ENCODE measurements around the gene CASQ1.

Gene CASQ1

DNA sequence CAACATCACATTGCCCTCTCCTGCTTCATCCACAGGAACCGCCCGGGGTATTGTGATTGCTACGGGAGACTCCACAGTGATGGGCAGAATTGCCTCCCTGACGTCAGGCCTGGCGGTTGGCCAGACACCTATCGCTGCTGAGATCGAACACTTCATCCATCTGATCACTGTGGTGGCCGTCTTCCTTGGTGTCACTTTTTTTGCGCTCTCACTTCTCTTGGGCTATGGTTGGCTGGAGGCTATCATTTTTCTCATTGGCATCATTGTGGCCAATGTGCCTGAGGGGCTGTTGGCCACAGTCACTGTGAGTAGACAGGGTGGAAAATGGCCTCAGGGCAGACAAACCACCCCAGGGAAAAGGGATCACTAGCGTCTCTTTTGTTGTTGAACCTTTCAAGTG is 26.3 kb upstream of the CASQ1 start:
- no peak for TF ChIP-seq FOXP2 (optimal IDR thresholded peaks at IDR 0.05; ENCODE audit: control extremely low read depth, extremely low read length, insufficient read depth)
- TF ChIP-seq EZH2 (IDR thresholded peaks at IDR 0.05), result no peak
- TF ChIP-seq POLR2AphosphoS5 (IDR thresholded peaks at IDR 0.05; ENCODE audit: borderline replicate concordance, low read depth, low read length), result no peak
- H3K9me3 ChIP-seq (ENCODE audit: low read depth, low read length), result no peaks in the 10 kb centered on the region
- no peak overlapping the region for H3K9ac ChIP-seq (ENCODE audit: insufficient read length)
- H3K27ac ChIP-seq, result no peak overlapping the region
- no peak for DNase-seq (ENCODE audit: low read depth, low spot score)
- H3K4me3 ChIP-seq, result no peak overlapping the region
- no peaks in the 10 kb centered on the region for H3K36me3 ChIP-seq (ENCODE audit: insufficient read depth, low read length)

DNA sequence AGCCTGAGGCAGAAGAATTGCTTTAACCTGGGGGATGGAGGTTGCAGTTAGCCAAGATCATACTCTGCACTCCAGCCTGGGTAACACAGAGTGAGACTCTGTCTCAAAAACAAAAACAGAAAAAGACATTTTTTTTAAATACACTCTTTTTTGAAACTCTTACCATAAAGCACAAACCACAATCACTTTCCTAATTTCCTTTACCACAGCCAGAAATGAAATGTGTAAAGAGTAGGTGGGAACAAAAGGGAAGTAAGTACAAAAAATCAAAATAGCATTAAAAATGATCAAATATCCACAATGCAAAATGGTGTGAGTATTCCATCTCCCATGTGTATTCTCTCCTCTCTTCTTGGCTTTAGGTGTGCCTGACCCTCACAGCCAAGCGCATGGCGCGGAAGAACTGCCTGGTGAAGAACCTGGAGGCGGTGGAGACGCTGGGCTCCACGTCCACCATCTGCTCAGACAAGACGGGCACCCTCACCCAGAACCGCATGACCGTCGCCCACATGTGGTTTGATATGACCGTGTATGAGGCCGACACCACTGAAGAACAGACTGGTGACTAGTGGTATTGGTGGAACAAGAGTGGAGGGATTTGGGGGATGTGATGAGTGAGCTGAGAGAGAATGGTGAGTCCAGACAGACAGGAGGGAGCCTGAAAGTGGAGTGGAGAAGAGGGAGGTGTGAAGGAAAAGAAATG is 24.1 kb upstream of the CASQ1 start:
- H3K27ac ChIP-seq, result no peak overlapping the region
- no peak overlapping the region for H3K4me3 ChIP-seq
- TF ChIP-seq POLR2AphosphoS5 (IDR thresholded peaks at IDR 0.05; ENCODE audit: borderline replicate concordance, low read depth, low read length) (no peak), EZH2 (IDR thresholded peaks at IDR 0.05) (no peak), FOXP2 (optimal IDR thresholded peaks at IDR 0.05; ENCODE audit: control extremely low read depth, extremely low read length, insufficient read depth) (no peak)
- no peak for DNase-seq (ENCODE audit: low read depth, low spot score)
- H3K36me3 ChIP-seq (ENCODE audit: insufficient read depth, low read length), result no peaks in the 10 kb centered on the region
- no peaks in the 10 kb centered on the region for H3K9me3 ChIP-seq (ENCODE audit: low read depth, low read length)
- H3K9ac ChIP-seq (ENCODE audit: insufficient read length), result no peak overlapping the region

DNA sequence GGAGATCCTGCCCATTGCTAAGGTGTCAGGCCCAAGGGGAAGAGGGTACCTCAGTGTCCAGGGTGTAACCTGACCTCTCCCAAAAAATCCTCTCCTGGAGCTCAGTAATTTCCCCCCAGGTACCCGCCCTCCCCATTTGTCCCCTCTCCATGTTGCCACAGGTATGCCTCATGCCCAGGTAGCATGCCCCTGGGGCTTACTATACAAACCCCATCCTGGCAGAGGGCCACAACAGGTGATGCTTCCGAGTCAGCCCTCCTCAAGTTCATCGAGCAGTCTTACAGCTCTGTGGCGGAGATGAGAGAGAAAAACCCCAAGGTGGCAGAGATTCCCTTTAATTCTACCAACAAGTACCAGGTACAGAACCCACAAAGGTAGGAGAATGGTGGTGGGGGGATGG is 23.3 kb upstream of the CASQ1 start:
- Histone ChIP-seq H3K27ac (no peak overlapping the region), H3K4me3 (no peak overlapping the region), H3K9me3 (ENCODE audit: low read depth, low read length) (no peaks in the 10 kb centered on the region), H3K9ac (ENCODE audit: insufficient read length) (no peak overlapping the region), H3K36me3 (ENCODE audit: insufficient read depth, low read length) (no peaks in the 10 kb centered on the region)
- TF ChIP-seq EZH2 (IDR thresholded peaks at IDR 0.05), result no peak
- DNase-seq (ENCODE audit: low read depth, low spot score), result no peak

DNA sequence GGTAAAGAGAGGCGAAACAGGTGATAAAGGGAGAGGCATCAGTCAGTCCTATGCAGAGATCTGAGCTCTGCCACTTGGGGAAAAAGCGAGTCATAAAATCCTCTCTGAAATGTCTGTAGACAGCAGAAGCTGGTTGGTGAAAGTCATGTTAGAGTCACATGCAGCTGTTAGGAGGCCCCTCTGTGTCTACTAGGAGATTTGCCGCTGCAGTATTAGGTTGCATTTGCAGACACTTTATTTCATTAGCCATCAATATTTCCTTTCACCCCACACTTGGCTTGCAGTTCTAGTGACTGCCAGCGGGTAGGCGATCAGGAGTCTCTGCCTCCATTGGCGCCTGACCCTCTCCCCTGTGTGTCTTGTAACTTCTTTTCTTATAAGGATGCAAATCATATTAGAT is 22.8 kb upstream of the CASQ1 start:
- Histone ChIP-seq H3K27ac (no peak overlapping the region), H3K9ac (ENCODE audit: insufficient read length) (no peak overlapping the region), H3K4me3 (no peak overlapping the region), H3K9me3 (ENCODE audit: low read depth, low read length) (no peaks in the 10 kb centered on the region), H3K36me3 (ENCODE audit: insufficient read depth, low read length) (no peaks in the 10 kb centered on the region)
- no peak for DNase-seq (ENCODE audit: low read depth, low spot score)
- no peak for TF ChIP-seq EZH2 (IDR thresholded peaks at IDR 0.05)
- no peak for TF ChIP-seq POLR2AphosphoS5 (IDR thresholded peaks at IDR 0.05; ENCODE audit: borderline replicate concordance, low read depth, low read length)
- no peak for TF ChIP-seq FOXP2 (optimal IDR thresholded peaks at IDR 0.05; ENCODE audit: control extremely low read depth, extremely low read length, insufficient read depth)

DNA sequence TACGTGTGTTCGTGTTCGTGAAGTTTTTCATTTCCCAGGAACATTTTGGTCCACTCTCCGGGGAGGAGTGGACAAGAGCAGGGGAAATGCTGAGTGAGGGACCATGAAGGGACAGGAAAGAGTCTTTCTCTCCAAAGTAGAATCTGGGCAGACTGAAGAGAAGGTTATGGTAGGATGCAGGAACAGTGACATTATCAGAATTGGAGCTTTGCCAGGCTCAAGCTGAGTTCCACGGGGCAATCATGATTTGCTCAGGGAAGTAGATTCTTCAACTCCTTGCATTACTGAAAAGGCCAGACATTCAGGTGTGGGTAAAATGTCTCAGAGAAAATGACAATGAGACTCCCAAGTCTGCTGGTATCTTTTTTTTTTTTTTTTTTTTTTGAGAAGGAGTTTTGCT is 22.4 kb upstream of the CASQ1 start:
- Histone ChIP-seq H3K9ac (ENCODE audit: insufficient read length) (no peak overlapping the region), H3K36me3 (ENCODE audit: insufficient read depth, low read length) (no peaks in the 10 kb centered on the region), H3K27ac (no peak overlapping the region), H3K9me3 (ENCODE audit: low read depth, low read length) (no peaks in the 10 kb centered on the region), H3K4me3 (no peak overlapping the region)
- DNase-seq (ENCODE audit: low read depth, low spot score), result no peak
- TF ChIP-seq FOXP2 (optimal IDR thresholded peaks at IDR 0.05; ENCODE audit: control extremely low read depth, extremely low read length, insufficient read depth) (no peak), POLR2AphosphoS5 (IDR thresholded peaks at IDR 0.05; ENCODE audit: borderline replicate concordance, low read depth, low read length) (no peak), EZH2 (IDR thresholded peaks at IDR 0.05) (no peak)

DNA sequence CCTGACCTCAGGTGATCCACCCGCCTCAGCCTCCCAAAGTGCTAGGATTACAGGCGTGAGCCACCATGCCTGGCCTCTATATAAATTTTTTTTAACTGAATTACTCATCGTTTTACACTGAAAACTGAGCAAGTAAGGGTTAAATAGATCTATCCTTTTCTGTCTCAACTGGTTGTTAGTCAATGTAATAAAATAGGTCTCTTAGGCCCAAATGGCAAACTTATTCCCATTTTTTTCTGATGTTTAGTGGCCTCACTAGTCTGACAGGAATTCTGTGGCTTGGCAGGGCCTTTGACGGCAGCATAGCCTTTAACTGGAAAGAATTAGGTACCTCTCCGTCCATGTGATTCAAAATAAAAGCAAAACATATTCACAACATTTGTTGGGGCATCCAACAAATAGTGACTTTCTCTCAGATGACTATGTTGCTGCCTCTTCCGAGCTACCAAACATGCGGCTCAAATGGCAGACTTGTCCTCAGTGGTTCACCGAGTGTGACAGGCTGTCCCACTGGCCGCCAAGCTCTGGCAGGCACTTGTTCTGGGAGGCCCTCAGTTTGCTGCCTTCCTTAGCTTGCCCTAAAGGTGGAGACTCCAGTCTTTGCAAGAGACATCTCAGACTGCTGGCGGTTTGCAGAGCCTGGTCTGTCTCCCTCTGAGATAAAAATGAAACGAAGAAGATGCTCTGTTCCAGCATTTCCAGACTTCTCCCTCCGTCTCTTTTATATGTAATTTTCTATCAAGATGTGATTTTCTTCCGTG is 21.6 kb upstream of the CASQ1 start:
- DNase-seq (ENCODE audit: low read depth, low spot score), result no peak
- Histone ChIP-seq H3K27ac (no peak overlapping the region), H3K9ac (ENCODE audit: insufficient read length) (no peak overlapping the region), H3K4me3 (no peak overlapping the region), H3K36me3 (ENCODE audit: insufficient read depth, low read length) (no peaks in the 10 kb centered on the region), H3K9me3 (ENCODE audit: low read depth, low read length) (no peaks in the 10 kb centered on the region)
- TF ChIP-seq POLR2AphosphoS5 (IDR thresholded peaks at IDR 0.05; ENCODE audit: borderline replicate concordance, low read depth, low read length) (no peak), EZH2 (IDR thresholded peaks at IDR 0.05) (no peak), FOXP2 (optimal IDR thresholded peaks at IDR 0.05; ENCODE audit: control extremely low read depth, extremely low read length, insufficient read depth) (no peak)

DNA sequence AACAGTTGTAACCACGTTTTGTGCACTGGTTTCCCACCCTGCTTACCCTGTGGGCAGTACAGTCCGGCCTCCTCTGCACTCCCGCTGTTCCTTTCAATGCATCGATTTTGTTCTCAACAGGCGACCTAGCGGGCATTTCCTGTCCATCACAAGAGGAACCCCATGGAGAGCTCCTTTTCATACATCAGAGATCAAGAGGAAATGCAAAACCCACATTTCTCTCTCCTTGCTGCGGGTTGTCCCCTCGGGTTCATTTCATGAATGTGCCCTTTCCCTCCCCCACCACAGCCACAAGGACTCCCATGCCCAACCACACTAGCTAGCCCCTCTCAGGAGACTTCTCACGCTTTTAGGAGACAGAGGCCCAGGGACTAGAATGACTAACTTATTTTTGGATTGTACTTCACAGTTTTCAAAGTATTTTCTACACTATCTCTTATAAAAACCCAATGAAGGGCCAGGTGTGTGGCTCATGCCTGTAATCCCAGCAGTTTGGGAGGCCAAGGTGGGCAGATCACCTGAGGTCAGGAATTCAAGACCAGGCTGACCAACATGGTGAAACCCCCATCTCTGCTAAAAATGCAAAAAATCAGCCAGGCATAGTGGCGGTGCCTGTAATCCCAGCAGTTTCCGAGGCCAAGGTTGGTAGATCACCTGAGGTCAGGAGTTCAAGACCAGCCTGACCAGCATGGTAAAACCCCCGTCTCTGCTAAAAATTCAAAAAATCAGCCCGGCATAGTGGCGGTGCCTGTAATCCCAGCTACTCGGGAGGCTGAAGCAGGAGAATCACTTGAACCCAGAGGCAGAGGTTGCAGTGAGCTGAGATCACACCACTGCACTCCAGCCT is 20.6 kb upstream of the CASQ1 start:
- Histone ChIP-seq H3K27ac (no peak overlapping the region), H3K9ac (ENCODE audit: insufficient read length) (no peak overlapping the region), H3K9me3 (ENCODE audit: low read depth, low read length) (no peaks in the 10 kb centered on the region), H3K4me3 (peak overlapping the region; percentile 37; the same call in 1 of the 2 replicates), H3K36me3 (ENCODE audit: insufficient read depth, low read length) (no peaks in the 10 kb centered on the region)
- peak; percentile 24 for DNase-seq (ENCODE audit: low read depth, low spot score)
- TF ChIP-seq FOXP2 (optimal IDR thresholded peaks at IDR 0.05; ENCODE audit: control extremely low read depth, extremely low read length, insufficient read depth) (no peak), POLR2AphosphoS5 (IDR thresholded peaks at IDR 0.05; ENCODE audit: borderline replicate concordance, low read depth, low read length) (no peak), EZH2 (IDR thresholded peaks at IDR 0.05) (no peak)

DNA sequence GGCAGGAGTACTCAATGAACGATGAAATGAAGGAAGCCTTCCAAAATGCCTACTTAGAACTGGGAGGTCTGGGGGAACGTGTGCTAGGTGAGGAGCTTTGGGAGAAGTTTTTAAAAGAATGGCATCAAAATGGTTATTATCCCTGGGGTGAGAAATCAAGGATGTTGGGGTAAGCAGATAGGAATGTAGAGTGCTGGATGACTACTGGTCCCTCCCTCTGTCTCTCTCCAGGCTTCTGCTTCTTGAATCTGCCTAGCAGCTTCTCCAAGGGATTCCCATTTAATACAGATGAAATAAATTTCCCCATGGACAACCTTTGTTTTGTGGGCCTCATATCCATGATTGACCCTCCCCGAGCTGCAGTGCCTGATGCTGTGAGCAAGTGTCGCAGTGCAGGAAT is 19.0 kb upstream of the CASQ1 start:
- no peak overlapping the region for H3K9ac ChIP-seq (ENCODE audit: insufficient read length)
- TF ChIP-seq POLR2AphosphoS5 (IDR thresholded peaks at IDR 0.05; ENCODE audit: borderline replicate concordance, low read depth, low read length) (no peak), FOXP2 (optimal IDR thresholded peaks at IDR 0.05; ENCODE audit: control extremely low read depth, extremely low read length, insufficient read depth) (no peak), EZH2 (IDR thresholded peaks at IDR 0.05) (no peak)
- DNase-seq (ENCODE audit: low read depth, low spot score), result no peak
- no peaks in the 10 kb centered on the region for H3K36me3 ChIP-seq (ENCODE audit: insufficient read depth, low read length)
- no peak overlapping the region for H3K4me3 ChIP-seq
- H3K9me3 ChIP-seq (ENCODE audit: low read depth, low read length), result no peaks in the 10 kb centered on the region
- H3K27ac ChIP-seq, result no peak overlapping the region
